HG02798 (cell line): ENCODE results near the gene FAM186B.

Experiments used
- ATAC-seq: cut with Tn5 transposase; IDR thresholded peaks from one replicate; pipeline ENCODE4 v1.9.1; 2021; ENCODE audit warnings: mild to moderate bottlenecking; ENCODE audit not compliant: unreplicated experiment, poor library complexity

FAM186B gene

GRCh38 chr12:49577589-49578315, 27.7 kb downstream of the FAM186B start:
- ATAC-seq = no peak

DNA sequence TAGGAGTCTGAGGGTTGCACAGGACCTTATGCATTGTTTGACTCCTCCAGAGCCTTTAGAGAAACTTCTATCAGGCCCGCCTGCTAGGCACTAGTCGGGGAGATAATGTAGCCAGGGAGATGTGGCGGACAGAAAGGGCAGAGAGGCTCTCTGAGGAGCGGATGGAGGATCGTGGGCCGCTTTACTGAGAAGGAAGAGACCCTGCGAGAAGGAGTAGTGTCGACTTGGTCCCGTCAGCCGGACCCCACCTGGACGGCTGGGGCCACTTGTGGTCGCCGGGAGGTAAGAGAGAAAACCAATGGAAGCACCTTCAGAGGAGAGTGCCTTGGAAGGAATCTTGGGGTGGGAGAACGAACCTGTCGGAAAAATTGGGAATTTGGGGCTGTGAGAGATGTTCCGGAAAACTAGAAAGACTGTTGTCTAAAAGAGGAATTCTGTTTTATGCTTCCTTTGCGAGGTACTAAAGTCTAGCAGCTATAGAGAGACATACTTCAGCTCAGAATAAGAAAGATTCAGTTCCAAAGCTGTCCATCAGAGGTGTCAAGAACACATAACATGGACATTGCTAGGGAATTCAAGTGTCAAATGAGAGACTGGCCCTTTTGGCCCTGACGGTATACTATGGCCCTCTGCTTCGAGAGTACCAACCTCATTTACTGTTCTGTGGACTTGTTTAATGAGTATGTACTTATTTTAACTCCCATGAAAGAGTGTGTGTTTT, 36.8 kb downstream of the FAM186B start:
- ATAC-seq = peak; percentile 15

DNA sequence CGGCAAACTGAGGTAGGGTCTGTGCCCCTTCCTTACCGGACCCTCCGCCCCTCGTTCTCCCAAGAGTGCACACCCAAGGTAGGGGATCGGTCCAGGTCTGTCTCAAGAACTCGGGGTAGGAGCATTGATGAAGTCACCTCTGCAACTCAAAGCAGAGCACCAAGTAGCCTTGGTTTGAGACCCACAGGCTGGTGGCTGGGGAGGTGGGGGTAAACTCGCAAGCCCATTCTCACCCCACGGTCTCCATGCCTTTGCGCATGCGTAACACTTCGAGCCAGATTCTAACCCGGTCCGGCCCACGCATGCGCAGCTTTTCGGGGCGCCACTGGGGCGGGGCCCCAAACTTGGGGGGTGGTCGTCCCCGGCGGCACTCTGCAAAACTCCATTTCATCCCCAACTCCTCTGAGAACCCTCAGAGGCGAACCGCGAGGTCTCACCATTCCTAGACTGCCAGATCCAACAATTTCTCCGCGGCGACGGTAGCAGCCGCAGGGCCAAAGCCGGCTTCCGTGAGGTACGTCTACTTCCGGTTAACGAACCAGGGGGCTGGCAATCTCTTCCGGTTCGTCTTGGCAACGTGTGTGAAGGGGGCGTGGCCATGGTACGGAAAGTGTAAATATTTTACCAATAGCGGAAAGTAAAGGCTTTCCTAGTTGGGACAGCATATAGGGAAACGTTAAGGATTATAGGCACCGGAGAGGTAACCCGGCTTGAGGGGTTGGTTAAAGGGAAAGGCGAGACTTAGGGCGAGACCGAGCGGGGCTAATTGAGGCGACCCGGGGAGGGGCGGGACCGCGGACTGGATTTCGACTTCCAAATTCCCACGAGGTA, 37.6 kb downstream of the FAM186B start, which contains the start of gene MCRS1:
TSS of gene MCRS1 (minus strand) at position 532 of the 831 bp plus-strand sequence. CDS start 1,411 bp downstream, outside the sequence.
- peak; percentile 88 for ATAC-seq

GRCh38 chr12:49567302-49567610, 38.2 kb downstream of the FAM186B start:
- peak; percentile 8 for ATAC-seq

DNA sequence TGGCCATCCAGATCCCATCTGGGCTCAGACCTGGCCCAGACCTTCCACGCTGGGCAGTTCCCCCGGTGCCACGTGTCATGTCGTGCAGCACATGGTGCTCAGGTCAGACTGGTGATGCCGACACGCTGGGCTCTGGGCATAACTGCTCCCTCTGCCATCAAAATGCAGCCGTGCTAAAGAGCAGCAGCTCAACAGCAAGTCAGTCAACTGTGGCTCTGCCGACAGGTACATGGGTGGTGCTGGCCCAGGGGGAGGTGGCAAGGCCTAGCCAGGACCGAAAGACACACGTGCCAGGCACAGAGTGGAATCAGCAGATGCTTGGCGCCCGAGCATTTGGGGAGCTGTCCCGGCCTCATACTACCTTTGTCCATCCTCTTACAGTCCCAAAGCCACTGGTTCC, 39.1 kb downstream of the FAM186B start:
- no peak for ATAC-seq

DNA sequence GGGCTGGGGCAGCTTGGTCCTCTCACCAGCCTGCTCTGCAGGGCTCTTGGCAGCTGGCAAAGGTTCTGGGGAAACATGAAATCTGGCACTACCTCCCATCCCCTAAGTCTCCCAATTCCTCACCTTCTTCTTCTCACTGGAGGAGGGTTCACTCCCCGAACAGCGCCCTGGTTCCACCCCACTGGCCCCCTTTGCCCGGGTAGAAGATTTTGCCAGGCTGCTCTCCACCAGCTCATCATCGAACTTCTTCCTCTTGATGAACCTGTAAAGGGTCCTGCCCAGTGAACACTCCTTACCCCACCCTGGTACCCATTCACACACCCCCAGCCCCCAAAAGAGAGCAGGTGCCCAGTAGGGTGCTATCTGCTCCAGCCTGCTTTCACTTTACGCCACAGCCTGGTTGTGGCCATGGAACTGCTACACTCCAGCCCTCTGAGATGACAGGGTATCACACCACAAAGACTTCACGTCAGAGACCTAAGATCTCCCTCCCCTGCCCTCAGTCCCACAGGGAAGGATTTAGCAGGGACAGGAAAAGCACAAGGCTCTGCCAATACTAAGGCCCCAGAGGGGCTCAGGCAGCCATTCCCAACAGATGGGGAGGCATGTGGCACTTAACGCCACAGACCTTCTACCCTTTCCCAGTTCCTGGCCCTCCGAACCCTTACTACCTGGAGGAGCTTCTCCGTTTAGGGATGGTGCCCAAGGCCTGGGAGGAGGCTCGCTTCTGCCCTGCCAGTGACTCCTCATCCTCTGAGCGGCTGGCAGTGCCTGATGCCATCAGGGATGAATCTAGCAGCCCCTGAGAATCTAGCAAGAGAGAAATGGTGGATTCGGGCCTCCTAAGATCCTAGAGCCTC, 39.8 kb downstream of the FAM186B start:
- ATAC-seq = no peak

DNA sequence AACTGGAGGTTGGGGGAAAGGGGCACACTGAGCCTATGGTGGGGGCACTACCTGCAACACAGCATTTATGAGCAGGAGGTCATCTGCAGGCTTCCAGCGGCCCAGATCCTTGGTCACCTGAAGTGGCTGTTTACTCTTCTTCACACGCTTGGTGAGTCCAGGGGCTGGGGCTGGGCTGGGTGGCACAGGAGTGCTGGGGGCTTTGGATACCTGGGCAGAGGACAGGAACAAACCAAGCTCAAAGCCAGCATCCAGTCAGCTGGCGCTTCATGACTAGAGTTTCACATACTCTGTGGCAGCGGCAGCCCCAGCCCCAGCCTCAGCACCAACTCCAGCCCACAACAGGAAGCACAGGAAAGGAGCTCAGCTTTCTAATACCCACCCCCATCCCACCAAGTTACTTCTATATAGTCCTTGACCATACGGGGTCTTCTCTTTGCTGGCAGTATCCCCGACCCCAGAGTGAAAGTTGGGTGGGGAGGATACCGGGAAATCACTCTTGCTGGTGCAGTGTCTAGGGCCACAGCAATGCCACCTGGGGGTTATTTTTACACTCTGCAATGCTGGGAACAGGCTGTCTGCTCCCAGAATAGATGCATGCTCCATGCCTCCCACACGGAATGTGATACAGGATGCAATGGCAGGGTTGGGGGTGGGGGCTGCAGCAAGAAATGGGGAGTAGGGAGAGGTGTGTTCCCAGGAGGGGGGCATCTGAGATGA, 40.6 kb downstream of the FAM186B start:
- no peak for ATAC-seq

DNA sequence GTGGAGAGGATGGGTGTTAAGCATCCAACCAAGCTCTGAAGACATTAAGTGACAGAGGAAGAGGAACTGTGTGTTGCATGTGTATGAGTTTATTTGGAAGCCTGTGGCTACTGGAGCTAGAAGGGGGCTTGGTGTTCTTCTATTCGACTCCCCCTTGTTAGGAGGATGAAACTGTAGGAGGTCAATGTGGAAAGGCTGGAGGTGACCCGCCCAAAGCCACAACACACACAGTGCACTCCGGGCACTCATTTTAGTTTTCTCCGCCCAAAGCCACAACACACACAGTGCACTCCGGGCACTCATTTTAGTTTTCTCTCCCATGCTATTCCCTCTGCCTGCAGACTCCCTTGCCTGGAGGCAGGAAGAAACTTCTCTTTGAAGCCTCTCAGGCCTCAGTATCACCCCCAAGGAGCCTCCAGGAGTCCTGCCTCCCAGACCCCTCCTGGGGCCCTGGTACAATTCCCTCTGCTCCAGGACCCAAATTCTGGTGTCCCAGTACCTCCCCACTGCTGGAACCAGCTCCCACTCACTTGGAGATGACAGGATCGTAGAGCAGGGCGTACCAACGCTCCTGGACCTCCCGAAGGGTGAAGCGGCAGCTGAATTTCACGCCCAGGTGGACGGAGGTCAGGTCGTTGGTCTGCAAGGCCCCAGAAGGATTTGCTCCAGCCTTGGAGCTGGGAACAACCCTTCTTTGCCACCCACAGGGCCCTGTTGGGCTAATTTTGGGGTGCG, 41.3 kb downstream of the FAM186B start:
- ATAC-seq = no peak

DNA sequence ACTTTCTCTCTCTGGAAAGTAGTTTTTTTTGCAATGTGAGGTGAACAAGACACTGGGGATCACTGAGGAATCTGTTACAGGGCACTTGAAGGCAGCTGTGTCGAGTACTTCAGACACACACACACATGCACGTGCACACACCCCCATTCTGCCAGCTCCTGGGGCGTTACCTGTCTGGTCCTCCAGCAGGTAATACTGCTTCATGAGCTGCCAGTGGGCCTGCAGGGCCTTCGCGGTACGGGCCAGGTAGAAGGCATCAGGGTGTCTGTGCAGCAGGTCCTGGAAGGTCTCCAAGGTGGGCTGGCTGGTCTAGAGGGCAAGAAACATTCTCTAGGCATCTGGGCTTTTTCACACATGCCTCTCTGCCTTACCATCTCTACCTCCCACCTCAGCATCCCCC, 42.6 kb downstream of the FAM186B start:
- ATAC-seq = no peak

GRCh38 chr12:49562233-49562632, 43.2 kb downstream of the FAM186B start:
- no peak for ATAC-seq

DNA sequence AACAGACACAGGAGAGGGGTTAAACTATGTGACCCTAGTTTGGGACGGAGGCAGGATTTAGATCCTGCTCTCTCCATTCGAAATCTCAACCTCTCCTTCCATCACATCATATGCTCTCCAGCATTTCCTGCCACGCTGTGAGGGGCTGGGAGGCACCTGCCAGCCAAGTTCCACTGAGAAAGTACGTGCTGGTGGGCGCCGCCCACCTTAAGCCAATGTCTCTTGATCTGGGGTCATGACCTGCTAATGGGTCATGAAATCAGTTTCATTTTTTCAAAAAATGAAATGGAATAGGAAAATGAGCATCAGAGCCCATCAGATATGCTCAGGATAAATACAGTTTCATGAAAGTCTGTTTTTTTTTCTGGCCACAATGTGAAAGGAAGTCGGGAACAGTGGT, 44.7 kb downstream of the FAM186B start:
- no peak for ATAC-seq

- no peak for ATAC-seq
These were observed 46.3 kb downstream of the FAM186B start for GRCh38 chr12:49559011-49559675.

DNA sequence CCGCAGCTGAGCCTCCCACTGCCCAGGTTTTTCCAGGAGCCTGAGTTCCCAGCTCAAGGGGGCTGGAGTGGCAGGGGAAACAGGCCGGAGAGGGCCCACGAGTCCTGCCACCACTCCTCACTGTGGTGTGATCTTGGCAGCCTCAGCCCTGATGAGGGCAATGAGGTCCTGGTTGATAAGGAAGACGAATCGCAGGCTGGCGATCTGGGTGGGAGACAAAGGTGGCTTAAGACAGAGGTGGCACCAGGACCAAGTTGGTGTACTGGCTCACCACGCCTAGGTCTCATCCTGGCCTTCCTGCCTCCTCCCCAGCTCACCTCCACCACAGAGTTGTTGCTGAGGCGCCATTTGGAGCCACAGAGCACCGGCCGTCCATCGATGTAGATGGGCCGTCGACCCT, 46.9 kb downstream of the FAM186B start:
- ATAC-seq = no peak

- no peak for ATAC-seq
These were observed 47.6 kb downstream of the FAM186B start for GRCh38 chr12:49557917-49558215.

DNA sequence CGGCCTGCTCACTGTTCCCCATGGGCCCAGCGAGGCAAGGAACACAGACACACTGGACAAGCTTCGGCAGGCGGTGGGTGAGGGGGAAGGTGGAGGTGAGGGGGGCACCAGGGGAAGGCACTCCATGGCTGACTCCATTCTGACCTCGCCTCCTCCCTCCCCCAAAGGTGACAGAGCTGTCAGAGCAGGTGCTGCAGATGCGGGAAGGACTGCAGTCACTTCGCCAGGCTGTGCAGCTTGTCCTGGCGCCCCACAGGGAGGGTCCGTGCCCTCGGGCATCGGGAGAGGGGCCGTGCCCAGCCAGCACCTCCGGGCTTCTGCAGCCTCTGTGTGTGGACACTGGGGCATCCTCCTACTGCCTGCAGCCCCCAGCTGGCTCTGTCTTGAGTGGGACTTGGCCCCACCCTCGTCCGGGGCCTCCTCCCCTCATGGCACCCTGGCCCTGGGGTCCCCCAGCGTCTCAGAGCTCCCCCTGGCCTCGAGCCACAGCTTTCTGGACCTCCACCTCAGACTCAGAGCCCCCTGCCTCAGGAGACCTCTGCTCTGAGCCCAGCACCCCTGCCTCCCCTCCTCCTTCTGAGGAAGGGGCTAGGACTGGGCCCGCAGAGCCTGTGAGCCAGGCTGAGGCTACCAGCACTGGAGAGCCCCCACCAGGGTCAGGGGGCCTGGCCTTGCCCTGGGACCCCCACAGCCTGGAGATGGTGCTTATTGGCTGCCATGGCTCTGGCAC, 48.1 kb downstream of the FAM186B start:
- ATAC-seq = no peak

GRCh38 chr12:49556391-49557186, 48.9 kb downstream of the FAM186B start:
- ATAC-seq = no peak
